GM12892 (cell line): ENCODE results near the gene NUAK1.

Experiments
- POLR2A ChIP-seq: IDR thresholded peaks from 2 replicates; pipeline ENCODE4 v1.6.1; 2011; ENCODE audit warnings: low read depth, low read length, control low read depth
- POLR2AphosphoS5 ChIP-seq: IDR thresholded peaks from 2 replicates; pipeline ENCODE4 v1.6.1; 2011; ENCODE audit warnings: low read depth, low read length, control low read depth
- TAF1 ChIP-seq: IDR thresholded peaks from 2 replicates; pipeline ENCODE4 v1.6.1; 2011; ENCODE audit warnings: low read depth, mild to moderate bottlenecking, control low read depth, low read length, borderline replicate concordance

- TF ChIP-seq POLR2A (no peak), POLR2AphosphoS5 (no peak), TAF1 (no peak)
Measured at GRCh38 chr12:106107566-106107965, 31.2 kb downstream of the NUAK1 start.
